ENCODE data around the gene SLC7A5.
"Not testable (repeated sequence)": the region's sequence is repeated elsewhere in the genome, so short reads cannot be mapped to it uniquely, and the experiment has no call there.

The SLC7A5 gene

DNA sequence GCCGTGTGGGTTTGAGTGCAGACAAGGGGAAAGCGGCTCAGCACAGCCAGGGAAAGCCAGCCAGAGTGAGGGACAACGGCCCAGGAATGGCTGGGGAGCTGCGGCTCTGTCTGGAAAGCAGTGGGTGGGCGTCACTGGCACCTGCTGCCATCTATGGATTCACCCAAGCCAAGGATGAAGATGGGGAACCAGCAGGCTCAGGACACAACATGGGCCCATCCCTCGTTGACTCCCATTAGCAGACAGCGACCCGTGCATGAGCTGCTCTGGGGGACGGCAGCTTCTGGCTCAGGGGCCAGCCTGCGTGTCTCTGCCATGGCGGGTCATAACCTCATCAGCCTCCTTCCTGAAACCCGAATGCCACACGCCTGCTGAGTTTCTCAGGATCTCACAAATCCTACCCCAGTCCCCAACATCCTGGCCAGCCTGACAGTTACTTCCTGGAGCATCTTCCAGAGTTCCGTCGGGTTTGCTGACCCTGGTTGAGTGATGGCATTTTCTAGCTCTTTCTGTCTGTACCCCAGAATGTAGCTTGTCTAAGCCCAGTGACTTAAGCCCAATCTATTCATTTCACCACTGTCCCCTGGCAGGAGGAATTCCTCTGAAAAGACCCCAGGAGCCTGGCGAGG lies 50.7 kb downstream of the SLC7A5 start:
- no peak for DNase-seq

DNA sequence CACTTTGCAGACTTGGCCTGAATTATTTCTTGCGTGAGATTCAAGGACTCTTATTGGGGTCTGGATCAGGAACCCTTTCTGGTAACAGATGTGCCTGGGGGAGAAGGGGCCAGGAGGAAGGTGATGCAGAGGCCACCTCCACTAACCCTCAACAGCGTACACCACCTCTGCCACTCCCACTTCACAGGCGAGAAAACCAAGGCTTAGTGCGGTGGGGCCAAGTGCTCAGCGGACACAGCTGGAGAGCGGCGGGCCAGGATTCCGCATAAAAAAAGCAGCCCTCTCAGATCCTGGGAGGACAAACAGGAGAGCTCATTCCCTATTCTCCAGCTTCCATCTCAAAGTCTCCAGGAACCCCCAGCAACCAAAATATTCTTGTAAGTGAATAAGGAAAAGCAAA lies 51.4 kb downstream of the SLC7A5 start:
- DNase-seq: no peak

DNA sequence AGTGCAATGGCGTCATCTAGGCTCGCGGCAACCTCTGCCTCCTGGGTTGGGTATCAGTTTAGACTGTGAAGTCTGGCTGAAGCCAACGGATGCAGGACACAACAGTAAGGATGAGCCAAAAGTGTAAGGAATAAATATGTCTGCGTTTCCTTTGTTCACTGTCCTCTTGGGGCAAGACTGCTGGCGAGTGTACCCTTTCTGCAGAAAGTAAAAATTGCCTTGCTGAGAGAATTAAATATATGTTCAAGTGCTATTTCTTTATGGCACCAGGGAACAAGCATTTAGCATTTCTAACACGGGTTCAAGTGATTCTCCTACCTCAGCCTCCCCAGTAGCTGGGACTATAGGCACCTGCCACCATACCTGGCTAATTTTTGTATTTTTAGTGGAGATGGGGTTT lies 51.9 kb downstream of the SLC7A5 start:
- DNase-seq: not testable (repeated sequence)

- DNase-seq: no peak
Measured at GRCh38 chr16:87816507-87817100, 52.7 kb downstream of the SLC7A5 start.

GRCh38 chr16:87815567-87815966 lies 53.7 kb downstream of the SLC7A5 start:
- DNase-seq: no peak

GRCh38 chr16:87812200-87812656 lies 57.1 kb downstream of the SLC7A5 start:
- no peak for DNase-seq

GRCh38 chr16:87811454-87811853 lies 57.9 kb downstream of the SLC7A5 start:
- DNase-seq: not testable (repeated sequence)

DNA sequence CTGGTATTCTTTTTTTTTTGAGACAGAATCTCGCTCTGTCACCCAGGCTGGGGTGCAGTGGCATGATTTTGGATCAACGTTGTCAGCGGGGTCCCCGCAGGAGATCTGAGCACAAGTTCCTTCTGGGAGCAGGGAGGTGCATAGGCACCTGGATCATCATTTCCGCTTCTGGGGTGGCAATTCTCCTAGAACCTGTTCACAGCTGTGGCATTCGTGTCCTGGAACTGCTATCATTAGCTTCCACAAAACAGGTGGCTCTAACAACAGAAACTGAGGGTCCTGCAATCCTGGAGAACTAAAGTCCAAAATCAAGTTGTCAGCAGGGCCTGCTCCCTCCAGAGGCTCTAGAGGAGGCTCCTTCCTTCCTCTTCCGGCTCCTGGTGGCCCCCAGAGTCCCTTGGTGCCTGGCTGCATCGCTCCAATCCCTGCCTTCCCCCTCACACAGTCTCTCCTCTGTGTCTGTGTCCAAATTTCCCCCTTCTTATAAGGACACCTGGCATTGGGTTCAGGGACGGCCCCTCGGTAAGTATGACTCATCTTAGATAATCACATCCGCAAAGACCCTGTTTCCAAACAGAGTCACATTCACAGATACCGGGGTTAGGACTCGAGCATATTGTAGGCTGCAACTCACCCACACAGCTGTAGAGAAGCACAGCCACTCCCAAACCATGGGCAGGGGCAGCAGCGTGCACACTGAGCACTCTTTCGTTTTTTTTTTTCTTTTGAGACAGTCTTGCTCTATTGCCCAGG lies 60.0 kb downstream of the SLC7A5 start:
- no peak for DNase-seq

- no peak for DNase-seq
Measured at GRCh38 chr16:87808108-87808507, 61.2 kb downstream of the SLC7A5 start.

- DNase-seq: peak; percentile 37
Measured at GRCh38 chr16:87806641-87807546, 62.4 kb downstream of the SLC7A5 start.

GRCh38 chr16:87806261-87806640 lies 63.1 kb downstream of the SLC7A5 start:
- peak; percentile 10 for DNase-seq

GRCh38 chr16:87803385-87803784 lies 65.9 kb downstream of the SLC7A5 start:
- no peak for DNase-seq

DNA sequence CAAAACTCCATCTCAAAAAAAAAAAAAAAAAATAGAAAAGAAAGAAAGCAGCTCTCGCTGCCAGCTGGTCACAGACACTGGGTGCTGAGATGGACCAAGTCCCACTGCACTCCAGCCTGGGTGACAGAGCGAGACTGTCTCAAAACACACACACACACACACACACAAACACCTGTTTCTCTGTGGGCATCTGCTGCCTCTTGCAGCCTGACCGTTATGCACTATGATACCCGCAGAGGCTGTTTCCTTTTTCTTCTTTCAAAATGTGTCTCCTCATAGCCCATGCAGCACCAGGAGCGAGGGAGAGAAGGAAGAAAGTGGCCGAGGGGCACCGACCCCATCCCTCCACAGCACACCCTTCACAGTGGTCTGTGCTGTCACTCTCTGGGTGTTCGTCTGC lies 66.6 kb downstream of the SLC7A5 start:
- DNase-seq: no peak

DNA sequence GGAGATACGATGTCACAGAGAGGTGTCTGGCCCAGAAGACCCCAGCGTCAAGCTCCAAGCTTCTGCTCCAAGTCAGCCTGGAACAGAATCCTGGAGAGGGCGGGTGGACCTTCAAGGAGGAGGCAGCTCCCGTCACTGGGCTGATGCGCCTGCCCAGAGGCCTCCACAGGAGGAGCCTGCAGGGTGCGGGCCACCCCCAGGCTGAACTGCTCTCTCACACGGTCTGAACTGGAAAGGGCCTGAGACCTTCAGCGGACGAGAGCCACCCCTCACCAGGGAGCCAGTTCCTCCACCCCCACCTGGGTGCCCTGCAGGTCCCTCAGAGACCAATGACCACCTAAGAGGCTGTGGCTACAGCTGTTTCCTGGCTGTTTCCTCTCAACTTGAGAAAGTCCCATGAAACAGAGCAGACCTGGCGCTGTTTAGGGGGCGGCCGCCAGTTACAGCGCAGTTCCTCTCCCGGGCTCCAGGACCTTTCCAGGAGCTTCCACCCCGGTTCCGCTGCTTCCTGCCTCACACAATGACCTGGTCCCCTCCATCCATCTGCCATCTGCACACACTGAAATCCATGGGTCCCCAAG lies 67.5 kb downstream of the SLC7A5 start:
- DNase-seq: no peak

DNA sequence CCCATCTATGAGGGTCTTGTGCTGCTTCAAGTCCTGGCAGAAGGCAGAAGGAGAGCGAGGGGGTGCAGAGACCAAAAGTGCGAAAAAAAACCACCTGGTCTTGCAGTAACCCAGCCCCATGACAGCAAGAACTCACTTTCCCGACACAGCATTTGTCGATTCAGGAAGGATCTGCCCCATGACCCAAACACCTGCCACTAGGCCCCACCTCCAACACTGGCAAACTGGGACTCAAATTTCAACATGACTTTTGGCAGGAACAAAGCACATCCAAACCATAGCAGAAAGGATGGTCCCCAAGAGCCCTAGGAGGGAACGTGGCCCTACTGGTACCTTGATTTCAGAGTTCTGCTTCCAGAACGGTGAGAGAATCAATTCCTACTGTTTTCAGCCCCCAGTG lies 68.8 kb downstream of the SLC7A5 start:
- no peak for DNase-seq

GRCh38 chr16:87795336-87795735 lies 74.0 kb downstream of the SLC7A5 start:
- DNase-seq: no peak

GRCh38 chr16:87794485-87795078 lies 74.7 kb downstream of the SLC7A5 start:
- DNase-seq: no peak

DNA sequence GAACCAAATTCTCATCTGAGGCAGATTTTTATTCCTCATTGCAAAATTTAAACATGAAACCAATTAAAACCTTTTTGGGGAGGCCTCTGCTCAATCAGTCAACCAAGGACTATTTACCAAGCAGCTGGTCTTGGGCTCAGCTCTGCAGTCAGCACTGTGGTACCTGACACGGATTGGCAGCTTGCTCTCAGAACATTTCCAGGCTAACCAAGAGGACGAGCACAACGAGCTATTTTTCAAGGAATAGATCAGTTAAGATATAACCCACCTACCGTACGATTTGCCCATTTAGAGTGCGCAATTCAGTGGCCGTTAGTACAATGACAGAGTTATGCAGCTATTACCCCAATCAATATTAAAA lies 77.1 kb downstream of the SLC7A5 start:
- no peak for DNase-seq

DNA sequence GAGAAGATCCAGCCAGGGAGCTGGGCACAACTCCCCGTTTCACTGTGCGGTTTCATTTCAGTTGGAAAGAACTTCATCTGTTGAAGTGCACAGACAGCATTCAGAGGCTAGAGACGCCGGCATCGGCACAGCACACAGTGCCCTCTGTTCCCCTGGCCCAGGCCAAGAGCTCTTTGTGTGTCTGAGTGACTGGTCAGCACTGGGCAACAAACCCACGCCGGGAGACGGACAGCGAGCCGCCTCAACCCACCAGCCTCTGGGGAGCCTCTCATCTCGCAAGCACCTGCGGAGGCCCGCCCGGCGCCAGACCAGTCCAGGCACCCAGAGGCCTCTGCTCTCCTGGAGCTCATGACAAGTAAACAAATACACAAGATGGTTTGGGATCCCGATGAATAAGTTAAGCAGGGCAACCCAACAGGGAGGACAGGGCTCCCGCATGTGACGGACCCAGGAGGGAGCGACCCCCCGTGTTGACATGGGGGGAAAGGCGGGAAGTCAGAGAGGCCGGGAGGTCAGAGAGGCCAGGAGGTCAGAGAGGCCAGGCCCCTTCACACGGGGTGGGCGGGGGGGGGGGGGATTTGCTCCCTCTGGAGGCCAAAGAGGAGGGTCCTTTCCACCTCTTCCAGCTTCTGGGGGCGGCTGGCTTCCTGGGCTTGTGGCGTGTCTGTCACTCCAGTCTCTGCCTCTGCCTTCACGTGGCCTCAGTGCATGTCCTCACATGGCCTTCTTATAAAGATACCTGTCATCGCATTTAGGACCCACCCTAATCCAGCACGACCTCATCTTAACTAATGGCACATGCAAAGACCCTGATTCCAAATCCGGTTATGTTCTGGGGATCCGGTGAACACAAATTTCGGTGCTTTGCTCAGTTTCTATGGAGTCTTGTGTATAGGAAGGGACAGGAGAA lies 77.8 kb downstream of the SLC7A5 start:
- DNase-seq: no peak

DNA sequence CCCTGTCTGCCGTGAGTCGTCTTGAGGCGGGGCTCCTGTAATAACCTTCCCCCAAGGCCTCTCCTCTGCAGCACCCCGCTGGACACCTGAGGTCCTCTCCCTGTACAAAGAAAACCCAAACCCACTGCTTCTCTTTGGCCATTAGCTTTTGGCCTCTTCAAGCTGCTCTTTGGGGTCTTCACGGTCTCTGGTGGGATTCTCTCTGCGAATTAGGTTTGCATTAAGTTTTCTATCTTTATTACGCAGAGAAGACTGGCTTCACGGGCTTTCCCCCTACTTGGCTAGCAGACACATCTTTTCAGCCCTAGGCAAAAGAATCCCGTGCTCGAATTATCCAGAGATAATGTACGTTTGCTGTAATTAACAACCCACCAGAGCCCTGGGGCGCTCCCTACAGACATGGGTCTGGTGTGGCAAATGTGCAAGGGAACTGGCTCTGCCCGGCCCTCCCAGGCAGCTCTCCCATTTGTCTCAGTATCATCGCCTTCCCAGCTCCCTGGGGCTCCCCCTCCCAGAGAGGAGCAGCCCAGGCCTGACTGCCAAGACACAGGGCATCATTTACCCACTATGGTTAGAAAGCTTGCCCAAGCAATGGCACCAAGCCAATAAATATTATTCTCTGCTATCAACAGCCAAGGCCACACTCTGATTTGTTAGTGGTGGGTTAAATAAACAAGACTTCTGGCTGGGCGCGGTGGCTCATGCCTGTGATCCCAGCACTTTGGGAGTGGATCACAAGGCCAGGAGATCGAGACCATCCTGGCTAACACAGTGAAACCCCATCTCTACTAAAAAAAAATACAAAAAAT lies 78.8 kb downstream of the SLC7A5 start:
- no peak for DNase-seq

Measured in CD4-positive, alpha-beta T cell treated with Interleukin-4 for 4 hours (primary cell).